GM10266 (cell line): ENCODE measurements around the gene OTUD1.

Source experiments
- DNase-seq: peaks from one replicate; pipeline ENCODE4 v3.0.0; 2012; ENCODE audit errors: extremely low spot score
- TF ChIP-seq, protein P1 (sequence below): IDR thresholded peaks from 2 replicates; pipeline ENCODE4 v1.5.1; 2012; ENCODE audit warnings: mild to moderate bottlenecking, low read depth; ENCODE audit not compliant: control insufficient read depth, insufficient read depth; ENCODE audit errors: missing control alignments

Gene OTUD1

DNA sequence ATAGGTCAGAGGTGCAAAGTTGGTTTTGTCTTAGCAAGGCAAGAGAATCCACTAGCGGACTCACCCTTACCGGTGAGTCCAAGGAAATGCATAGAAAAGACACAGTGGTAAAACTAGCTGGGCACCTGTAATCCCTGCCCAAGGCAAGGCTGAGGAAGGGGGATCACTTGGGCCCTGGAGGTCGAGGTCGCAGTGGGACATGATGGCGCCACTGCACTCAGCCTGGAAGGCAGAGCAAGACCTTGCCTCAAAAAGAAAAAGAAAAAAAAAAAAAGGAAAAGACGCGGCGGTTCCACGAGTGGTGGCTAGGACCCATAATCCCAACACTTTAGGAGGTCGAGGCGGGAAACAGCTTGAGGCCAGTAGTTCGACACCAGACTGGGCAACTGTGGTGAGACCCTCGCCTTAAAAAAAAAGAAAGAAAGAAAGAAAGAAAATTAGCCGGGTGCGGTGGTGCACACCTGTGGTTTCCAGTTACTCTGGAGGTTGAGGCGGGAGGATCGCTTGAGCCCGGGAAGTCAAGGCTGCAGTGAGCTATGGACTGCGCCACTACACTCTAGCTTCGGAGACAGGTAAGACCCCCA, 820 bp upstream of the OTUD1 start:
- TF ChIP-seq, protein P1, sequence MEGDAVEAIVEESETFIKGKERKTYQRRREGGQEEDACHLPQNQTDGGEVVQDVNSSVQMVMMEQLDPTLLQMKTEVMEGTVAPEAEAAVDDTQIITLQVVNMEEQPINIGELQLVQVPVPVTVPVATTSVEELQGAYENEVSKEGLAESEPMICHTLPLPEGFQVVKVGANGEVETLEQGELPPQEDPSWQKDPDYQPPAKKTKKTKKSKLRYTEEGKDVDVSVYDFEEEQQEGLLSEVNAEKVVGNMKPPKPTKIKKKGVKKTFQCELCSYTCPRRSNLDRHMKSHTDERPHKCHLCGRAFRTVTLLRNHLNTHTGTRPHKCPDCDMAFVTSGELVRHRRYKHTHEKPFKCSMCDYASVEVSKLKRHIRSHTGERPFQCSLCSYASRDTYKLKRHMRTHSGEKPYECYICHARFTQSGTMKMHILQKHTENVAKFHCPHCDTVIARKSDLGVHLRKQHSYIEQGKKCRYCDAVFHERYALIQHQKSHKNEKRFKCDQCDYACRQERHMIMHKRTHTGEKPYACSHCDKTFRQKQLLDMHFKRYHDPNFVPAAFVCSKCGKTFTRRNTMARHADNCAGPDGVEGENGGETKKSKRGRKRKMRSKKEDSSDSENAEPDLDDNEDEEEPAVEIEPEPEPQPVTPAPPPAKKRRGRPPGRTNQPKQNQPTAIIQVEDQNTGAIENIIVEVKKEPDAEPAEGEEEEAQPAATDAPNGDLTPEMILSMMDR: no peak
- no peak for DNase-seq

DNA sequence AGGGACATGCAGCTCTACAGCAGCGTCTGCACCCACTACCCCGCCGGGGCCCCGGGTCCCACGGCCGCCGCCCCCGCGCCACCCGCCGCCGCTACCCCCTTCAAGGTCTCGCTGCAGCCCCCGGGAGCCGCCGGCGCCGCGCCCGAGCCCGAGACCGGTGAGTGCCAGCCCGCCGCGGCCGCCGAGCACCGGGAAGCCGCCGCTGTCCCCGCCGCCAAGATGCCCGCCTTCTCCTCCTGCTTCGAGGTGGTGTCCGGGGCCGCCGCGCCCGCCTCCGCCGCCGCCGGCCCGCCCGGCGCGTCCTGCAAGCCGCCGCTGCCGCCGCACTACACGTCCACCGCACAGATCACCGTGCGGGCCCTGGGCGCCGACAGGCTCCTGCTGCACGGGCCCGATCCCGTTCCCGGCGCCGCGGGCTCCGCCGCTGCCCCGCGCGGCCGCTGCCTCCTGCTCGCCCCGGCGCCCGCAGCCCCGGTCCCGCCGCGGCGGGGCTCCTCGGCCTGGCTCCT, 631 bp downstream of the OTUD1 start:
- TF ChIP-seq, protein P1: no peak
- DNase-seq: no peak

DNA sequence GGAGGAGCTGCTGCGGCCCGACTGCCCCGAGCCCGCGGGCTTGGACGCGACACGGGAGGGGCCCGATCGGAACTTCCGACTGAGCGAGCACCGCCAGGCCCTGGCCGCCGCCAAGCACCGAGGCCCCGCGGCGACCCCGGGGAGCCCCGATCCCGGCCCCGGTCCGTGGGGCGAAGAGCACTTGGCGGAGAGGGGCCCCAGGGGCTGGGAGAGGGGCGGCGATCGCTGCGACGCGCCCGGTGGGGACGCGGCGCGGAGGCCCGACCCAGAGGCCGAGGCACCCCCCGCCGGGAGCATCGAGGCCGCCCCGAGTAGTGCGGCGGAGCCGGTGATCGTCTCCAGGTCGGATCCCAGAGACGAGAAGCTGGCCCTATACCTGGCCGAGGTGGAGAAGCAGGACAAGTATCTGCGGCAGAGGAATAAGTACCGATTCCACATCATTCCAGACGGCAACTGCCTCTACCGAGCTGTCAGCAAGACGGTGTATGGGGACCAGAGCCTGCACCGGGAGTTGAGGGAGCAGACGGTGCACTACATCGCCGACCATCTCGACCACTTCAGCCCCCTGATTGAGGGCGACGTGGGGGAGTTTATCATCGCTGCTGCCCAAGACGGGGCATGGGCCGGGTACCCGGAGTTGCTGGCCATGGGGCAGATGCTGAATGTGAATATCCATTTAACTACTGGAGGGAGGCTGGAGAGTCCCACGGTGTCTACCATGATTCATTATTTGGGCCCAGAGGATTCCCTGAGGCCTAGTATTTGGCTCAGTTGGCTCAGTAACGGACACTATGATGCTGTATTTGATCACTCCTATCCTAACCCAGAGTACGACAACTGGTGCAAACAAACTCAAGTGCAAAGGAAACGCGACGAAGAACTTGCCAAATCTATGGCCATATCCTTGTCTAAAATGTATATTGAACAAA, 1.4 kb downstream of the OTUD1 start:
- peak; percentile 58 for DNase-seq
- TF ChIP-seq, protein P1: no peak

DNA sequence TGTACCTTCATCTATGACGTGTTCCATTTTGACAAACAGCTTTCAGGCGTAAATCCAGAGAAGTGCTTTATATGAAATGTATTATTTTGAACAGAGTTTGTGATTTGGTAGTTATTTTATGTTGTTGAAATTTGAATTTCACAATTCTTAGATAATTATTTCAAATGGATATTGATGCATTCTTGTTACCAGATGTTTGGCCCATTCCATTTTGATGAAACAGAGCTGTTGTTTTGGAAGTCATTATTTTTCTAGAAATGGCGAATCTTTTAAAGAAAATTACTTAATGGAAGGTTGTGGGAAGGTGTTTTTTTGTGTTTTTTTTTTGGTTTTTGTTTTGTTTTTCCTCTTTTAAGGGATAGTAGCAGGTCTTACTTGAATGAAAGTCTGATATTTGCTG, 2.4 kb downstream of the OTUD1 start:
- no peak for DNase-seq
- TF ChIP-seq, protein P1: no peak

DNA sequence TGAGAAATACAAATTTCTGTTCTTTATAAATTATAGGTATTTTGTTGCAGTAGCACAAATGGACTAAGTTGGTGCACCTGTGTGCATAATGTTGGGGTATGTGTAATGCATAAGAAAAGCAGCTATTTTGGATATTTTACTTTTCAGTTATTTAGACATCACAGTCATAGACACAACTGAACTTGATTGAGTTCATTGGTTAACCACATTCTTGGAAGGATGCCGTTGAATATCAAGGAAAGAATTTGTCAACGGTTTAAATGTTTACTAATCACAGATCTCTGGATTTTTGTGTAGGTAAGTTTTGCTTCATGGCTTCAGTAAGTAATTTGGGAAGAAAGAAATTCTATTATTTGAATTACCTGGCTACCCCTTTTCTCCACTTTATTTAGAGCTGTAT, 4.1 kb downstream of the OTUD1 start:
- DNase-seq: no peak
- TF ChIP-seq, protein P1: no peak

DNA sequence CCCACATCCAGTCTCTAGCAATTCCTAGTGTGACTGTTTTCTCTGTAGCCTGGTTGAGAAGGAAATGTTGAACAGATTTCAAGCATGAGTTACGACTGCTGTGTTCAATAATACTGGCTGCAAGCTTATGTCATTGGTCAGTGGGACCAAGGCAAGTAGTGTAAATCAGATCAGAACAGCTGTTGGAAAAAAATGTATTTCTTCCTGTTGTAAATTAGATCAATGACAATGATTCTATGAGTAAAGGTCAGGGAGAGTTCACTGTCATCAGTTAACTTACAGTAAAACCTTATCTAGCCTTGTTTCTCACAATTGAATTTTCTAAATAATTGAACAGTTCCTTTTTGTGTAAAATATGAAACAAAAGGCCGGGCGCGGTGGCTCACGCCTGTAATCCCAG, 6.7 kb downstream of the OTUD1 start:
- TF ChIP-seq, protein P1: no peak
- no peak for DNase-seq

DNA sequence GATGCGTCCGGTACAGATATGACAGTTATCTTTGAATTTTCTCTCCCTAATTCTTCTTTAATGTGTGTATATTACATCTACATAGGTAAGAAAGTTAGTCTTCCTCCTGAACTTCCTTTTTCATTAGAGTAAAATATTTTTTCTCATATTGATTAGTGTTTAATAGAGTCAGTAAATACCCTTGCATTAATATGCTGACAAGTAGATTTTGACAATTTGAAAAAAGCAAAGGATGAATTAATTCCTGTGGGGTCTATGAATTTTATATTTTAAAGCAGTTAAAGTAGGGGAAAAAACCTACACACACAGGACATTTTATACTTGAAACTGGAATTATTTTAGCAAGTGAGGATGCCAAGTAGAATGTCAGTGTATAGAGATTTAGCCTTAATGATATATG, 9.4 kb downstream of the OTUD1 start:
- TF ChIP-seq, protein P1: no peak

More for the DNA sequence above, 9.4 kb downstream of the OTUD1 start:
- DNase-seq: no peak
